Stimulated activated CD8-positive, alpha-beta memory T cell treated with anti-CD3 and anti-CD28 coated beads, Interleukin-4, amount 100 ng/mL, for 4 hours (primary cell): Measurements from ENCODE around the gene BRIX1.

Experiments used
- DNase-seq, 2 donors: peaks; one replicate each; pipeline ENCODE4 v3.0.0-alpha.2; 2020; ENCODE audit warnings: low read depth in 2 of 2, low spot score in 1 of 2

The BRIX1 gene, protein sequence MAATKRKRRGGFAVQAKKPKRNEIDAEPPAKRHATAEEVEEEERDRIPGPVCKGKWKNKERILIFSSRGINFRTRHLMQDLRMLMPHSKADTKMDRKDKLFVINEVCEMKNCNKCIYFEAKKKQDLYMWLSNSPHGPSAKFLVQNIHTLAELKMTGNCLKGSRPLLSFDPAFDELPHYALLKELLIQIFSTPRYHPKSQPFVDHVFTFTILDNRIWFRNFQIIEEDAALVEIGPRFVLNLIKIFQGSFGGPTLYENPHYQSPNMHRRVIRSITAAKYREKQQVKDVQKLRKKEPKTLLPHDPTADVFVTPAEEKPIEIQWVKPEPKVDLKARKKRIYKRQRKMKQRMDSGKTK

DNA sequence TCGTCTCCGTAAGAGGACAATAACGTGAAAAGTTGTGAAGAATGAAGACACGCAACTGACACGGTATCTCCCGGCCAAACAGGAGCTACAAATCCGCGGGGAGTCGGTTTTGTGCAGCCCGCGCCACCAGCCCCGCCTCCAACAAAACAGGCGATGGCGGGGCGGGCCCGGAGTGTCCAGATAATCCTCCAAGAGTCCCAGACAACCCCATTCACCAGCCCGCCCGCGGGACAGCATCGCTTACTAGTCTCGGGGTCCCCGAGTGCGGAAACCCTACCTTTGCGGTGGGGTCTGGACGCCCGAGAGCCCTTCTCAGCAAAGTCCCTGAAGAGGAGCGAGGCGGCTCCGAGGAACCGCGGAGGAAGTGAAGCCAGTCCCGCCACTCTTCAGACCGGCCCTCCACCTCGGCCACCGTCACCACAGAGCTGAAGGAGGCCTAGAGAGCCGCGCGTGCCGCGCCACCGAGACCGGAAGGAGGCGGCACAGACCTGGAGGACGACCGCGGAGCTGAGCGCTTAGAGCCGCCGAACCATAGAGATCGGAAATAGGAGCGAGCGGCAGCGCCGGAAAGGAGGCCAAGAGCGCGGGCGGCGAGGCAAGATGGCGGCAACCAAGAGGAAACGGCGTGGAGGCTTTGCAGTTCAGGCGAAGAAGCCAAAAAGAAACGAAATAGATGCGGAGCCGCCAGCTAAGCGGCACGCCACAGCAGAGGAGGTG lies at the start of gene BRIX1, which contains the start of gene RAD1:
TSS of gene BRIX1 (plus strand) at position 573 of the 717 bp plus-strand sequence. CDS start at position 601, 28 bp downstream.
TSS of gene RAD1 (minus strand) at position 366 of the 717 bp plus-strand sequence. CDS start 612 bp downstream, outside the sequence.
- peak; percentile 76 to 84 for DNase-seq

DNA sequence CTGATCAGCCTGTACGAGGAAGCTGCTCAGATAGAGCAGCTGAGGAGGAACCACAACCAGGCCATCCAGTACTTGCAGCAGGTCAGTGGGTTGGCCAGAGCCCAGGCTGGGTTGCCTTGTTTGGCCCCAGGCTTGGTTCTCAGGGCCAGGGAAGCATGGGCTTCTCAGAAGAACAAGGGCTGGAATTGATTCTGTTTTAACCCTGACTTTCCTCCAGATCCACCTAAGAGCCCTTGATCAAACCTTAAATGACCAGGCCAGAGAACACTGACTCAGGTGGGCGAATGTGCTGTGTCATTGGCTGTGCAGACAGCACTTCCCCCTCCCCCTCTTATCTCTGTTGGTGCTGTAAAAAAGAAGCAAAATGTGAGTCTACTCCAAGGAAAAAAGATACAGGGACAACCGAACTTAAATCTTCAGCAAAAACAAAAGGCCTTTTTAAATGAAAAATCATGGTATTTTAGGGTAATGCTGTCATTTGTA lies 48.5 kb upstream of the BRIX1 start:
- DNase-seq = no peak

DNA sequence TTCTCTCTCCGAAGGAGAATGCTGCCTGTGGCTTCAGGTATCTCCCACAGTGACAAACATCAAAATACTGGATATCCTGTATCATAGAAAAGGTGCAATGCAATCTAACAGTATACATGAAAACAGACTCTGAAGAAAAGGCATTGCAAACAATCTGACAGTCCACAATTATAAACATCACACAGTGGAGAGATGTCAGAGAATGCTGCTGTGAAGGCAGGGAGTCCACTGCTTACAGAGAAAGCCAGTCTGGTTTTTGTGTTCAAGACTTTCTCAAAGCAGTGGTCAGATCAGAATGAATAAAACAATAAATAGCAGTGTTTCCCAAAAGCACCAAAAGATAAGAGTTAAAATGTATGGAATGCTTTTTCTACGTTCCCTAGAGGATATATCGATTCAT lies 47.9 kb upstream of the BRIX1 start:
- DNase-seq = no peak

DNA sequence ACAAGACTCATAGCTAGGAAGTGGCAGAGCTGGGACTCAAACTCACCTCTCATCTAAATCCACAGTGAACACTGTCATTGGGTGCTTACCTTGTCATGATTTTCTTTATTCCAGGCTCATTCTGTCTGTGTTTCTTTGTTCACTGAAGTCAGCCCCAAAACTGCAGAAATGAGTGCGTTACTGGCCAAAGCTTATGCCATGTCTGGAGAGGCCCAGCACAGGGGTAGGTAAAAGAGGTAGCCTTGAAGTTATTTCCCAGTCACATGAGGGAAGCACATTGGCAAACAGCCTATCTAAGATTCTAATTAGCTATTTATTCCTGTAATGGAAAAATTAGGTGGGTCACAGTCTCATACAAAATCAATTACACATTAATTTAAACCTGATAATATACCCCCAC lies 46.7 kb upstream of the BRIX1 start:
- no peak for DNase-seq

DNA sequence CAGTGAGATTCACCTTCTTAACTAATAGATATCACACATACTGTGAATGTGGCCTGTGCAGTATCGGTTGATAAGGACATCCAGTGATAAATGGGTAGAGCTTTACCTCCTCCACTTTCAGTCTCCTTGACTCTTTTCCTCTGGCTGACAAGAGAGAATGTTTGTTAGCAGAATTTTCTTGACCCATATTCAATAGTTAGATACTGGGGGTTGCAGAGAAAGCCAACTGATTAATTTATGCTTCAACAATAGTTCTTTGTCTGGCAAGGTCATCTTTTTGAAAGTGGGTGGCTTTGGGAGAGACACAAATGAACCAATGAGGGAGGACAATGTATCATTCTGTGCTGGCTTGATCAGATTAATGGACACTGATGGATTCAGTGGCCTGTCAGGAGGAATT lies 46.3 kb upstream of the BRIX1 start:
- no peak for DNase-seq

DNA sequence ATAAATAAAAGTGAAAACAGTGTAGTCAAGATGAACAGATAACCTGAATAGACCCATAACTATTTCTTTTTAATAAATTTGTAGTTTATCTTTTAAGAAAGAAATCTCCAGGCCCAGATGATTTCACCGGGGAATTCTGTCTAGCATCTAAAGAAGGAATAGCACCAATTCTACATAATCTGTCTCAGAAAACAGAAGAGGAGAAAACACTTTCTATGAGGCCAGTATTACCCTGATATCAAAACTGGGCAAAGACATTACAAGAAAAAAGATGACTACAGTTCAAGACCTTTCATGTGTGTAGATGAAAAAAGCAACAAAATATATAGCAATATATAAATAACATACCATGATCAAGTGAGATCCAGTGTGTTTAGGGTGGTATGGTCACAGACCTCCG lies 45.1 kb upstream of the BRIX1 start:
- DNase-seq = no peak

DNA sequence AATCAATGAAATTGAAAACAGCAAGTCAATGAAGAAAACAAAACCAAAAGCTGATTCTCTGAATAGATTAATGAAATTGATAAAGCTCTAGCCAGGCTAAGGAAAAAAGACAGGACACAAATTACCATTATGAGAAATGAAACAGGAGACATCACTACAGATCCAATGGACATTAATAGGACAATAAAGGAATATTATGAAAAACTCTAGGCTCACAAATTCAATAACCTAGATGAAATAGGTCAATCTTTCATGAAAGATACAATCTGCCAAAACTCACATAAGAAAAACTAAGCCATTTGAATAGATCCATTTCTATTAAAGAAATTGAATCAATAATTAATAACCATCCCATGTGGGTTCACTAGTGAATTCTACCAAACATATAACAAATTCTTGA lies 39.2 kb upstream of the BRIX1 start:
- DNase-seq = no peak

DNA sequence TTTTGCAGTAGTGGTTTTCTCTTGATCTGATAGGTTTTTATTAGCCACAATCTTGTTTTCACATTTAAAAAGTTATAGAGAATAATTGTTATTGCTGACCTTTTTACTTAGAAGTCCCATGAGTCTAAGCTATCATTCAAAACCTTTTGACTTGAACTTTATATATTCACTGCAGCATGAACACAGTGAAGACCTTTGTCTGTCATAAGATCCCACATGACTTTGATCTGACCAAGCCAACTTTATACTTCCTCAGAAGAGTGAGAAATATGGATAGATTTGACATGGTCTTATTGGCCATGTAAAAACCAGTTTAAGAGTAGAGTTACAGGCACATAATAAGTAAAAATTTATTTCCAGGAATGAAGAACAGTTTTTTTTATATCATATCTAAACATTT lies 34.3 kb upstream of the BRIX1 start:
- no peak for DNase-seq

DNA sequence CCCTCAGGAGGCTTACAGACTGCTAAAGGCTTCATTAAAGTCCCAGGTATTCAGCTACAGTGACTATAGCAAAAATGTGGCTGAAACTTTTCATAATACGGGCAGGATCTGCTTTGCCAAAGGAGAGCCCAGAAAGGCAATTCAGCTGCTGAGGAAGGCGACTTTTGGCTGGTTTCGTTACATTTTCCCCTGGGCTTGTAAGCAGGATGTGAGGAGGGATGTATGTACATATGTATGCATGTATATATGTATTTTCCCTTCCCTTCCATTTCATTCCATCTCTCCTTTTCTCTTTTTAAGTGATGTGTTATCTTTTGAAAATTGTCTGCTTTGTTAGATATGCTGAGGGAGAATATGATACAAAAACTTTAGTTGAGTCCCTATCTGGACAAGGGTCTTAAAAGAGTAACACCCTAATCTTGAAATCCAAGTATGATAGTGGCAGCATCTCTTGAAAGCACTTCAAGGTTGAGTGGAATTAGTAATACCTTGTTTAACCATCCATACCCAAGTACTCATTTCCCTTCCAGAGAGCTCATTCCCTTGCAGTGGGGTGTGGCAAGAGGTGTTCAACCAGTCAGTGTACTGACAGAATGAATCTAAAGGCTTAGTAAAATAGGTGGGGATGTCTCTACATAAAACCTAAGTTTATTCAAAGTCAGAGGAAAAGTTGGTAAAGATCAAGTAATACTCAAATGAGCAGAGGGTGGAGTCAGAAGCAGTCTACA lies 29.0 kb upstream of the BRIX1 start:
- DNase-seq = no peak

DNA sequence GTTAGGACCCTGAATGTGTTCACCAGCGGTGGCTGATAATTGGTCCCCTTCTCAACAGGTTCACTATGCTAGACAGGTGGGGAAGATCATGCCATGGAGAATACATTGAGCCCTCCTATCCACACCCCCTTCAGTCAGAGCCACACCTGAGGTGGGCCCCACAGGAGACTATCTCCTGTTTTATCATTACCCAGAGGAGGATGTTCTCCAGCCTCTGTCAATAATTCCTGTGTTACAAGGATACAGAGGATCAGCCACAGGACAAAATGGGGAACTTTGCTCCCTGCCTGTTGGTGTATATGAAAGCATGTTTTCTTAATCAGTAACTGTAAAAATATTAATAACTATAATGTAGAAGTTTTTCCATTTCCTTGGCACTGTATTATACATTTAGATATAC lies 26.1 kb upstream of the BRIX1 start:
- no peak for DNase-seq

DNA sequence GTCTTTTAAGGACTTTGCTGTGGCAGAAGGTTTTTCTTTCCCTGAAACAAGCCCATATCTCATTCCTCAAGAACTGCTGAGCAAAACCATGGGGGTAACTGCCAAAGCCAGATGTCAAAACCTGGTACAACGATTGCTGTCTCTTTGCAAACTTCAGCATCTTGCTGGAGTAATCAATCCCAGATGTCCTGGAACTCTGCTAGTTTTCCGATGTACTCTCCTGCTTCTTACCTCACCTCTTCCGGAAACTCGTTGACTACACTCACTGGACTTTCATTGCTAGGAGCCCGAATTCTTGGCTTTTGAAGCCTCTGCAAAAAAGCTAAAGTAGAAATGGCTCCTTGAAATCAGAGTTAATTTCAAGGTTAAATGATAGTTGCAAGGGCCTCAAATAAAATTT lies 23.5 kb upstream of the BRIX1 start:
- no peak for DNase-seq

DNA sequence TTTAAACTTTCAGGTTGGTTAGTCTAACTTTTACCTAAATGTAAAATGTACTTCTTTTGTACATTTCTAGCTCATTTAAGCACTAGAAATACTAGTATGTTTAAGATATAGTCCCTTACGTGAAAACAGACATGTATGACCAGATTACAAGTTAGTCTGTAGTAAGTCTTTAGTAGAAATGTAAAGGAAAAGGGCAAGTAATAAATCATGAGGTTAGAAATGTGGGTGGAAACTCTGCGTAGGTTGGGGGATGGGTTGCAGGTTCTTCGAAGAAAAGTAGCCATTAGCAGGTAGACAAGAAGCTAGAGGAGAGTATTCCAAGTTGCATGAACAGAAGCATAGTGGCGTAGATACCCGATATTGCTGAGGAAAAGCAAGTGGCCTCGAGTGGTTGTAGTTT lies 23.1 kb upstream of the BRIX1 start:
- no peak for DNase-seq

DNA sequence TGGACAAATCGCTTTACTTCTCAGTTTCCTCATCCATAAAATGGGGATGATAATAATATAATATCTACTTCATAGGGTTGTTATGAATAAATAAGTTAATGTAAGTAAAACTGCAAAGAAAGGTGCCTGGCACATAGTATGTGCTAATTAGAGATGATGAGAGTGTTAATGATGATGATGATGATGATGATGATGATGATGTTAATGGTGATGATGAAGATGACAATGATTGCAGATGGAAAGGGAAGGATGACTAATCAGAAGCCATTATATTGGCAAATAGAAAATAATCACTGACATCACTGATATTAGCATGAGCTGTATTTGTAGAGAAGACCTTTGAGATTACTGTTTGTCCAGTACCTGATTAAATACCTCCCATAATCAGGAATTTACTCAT lies 20.8 kb upstream of the BRIX1 start:
- DNase-seq = no peak

DNA sequence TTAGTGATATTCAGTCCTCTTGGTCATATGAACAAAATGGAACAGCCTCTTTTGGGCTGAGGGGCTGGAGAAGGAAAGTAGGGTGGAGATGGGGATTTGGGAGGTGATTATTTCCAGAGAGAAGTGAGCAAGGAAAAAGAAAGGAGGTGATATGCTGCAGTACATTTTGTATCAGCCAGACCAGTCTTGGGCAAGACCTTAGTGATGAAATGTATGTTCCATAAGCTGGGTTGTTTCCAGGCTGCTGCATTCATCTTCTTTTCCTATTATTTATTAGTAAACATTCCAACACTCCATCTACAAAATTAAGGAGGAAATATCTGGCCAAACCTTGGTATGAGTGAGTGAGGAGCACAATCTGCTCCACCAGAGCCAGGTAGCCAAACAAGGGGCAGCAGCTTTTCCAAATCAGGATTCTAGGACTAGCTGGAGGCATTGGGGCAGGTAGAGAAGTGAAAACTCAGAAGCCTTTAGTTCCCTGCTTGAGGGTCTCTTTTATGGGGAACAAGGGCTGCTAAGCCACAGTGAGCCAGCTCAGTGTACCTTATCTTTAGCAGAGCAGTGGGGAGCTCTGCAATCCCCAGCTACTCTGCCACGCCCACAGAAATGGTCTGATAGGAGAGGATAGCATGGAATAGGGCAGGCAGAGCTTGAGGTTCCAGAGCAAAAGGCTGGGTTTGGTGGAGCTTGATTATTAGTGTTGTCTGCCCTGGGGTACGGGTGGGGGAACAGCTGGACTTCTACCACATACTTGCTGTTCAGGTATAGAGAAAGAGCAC lies 19.7 kb upstream of the BRIX1 start:
- DNase-seq = no peak

DNA sequence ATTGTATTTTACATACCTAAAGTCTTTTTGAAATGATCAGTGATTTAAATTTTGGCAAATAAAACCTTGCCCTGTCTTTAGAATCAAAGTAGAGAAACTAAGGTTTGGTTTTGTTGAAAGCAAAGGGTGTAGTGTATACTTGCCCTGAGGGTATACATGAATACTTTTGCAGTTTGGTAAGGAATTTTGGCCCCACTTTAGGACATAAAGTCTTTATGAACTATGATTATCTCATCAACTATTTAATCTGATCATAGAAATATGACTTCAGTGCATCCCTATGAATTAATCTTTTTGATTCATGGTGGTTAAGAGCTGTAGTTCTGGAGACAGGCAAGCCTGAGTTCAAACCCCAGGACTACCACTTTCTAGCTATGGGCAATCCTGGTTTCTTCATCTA lies 17.9 kb upstream of the BRIX1 start:
- DNase-seq = no peak

DNA sequence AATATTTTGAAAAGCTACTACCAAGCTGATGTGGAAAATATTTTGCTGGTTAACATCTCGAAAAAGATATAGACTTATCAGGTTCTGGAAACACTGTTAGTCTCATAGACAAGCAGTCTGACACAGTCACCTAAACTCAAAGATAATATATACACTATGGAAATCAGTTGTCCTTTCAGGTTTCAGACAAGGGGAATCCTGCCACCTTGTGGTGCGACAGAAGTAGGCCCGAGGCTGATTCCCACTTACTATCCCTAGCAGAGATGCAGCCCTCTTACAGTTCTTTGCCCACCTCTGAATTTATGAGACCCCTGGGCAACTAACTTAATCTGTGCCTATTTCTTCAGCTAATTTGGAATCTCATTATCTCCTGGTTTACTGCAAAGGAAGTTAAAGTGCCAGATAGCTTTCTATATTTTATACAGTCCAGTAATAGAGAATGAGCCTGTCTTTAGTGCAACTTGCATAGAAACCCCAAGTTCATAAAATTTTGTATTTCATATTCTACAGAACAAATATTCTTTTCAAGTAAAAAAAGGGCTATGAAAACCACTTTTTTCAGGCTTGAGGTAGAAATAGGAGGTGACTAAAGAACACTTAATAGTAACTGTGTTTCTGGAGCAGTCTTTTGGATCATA lies 17.1 kb upstream of the BRIX1 start:
- peak in 1 of 2 donors; percentile 20 for DNase-seq

DNA sequence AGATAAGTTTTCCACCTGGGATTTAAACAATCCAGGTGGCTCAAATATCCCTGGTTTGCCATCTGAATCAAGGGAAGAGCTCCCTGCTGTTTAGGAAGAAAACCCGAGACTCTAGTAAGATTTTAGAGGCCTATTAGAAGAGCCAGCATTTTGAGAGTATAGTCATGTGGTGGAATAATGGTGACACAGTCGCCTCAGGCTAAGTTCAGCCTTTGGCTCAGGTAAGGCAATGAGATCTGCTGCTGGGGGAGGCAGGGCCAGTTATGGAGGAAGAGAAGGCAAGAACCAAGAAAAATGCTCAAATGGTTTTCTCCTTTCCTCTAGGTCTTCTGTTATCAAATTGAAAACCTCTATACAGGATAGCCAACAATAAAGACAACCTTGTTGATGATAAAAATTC lies 16.4 kb upstream of the BRIX1 start:
- DNase-seq = no peak

DNA sequence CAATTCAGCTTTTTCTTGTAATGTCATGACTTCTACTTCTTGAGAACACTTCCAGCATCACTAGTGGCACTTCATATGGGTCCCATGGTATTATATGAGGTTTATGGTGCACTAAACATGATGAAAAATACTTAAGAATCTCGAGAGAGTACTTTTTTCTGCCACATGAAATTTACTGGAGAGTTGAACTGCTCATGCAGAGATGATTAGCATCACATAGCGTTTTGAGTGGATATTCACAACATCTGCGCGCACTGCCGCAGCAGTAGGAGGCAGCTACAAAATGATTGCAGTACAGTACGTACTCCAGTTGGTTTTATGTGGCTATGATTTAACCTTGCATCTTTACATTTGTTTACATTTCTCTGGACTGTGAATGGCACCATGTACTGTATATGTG lies 14.9 kb upstream of the BRIX1 start:
- no peak for DNase-seq

DNA sequence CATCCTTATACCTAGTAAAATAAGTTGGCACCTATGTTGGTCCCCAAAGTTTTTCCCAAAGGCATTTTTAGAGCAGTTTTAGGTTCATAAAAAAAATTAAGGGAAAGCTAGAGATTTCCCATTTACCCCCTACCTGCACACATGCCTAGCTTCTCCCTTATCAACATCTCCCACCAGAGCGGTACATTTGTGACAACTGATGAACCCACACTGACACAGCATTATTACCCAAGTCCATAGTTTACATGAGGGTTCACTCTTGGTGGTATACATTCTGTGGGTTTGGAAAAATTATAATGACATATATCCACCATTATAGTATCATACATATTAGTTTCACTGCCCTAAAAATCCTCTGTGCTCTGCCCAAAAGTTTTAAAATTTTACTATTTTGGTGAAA lies 12.3 kb upstream of the BRIX1 start:
- no peak for DNase-seq

DNA sequence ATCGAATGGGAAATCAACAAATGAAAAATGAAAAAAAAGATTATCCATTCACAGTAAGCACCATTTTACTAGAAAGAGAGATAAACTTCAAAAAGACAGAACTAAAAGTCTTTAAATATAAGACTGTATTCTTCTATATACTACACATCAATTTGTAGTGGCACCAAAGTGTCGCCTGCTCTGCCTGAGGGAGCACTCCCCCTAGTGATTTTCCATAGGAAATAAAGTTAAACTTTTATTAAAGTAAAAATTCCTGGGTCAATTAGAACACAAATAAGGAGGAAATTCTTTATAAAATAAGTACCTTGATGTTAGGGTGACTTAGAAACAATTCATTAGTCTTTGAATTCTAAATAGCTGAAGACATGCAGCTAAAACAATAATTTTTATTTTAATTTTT lies 9.9 kb upstream of the BRIX1 start:
- DNase-seq = no peak

DNA sequence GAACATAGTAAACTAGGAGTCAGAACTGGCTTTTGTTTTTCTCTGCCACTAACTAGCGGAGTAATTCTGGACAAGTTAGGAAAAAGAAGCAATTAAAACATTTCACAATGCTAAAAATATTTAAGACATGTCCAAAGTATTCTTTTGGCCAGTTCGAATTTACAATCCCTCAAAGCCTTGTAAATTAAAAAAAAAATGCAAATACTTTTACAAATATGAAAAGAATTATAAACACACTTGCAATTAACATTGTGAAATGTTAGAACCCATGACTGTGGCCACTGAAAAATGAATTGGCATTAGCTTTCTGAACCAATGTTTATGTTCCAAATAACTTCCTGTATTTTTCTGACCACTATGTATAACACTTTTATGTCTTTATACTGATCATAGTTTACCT lies 2.4 kb upstream of the BRIX1 start:
- DNase-seq = no peak
